Measurements from ENCODE around the gene SHKBP1. TPM values are rescaled to one million over a fixed set of nuclear protein-coding genes. Genes with fewer than 3 reads are reported as not detected.

Gene SHKBP1
- total RNA-seq, 1 experiment from 2014 or later = 92.9 TPM

- H3K36me3 Mint-ChIP-seq (ENCODE audit: insufficient read depth in 1 of 3, low read depth in 3 of 3) = peaks cover 4 to 20% (median 11%) of the 10 kb centered on the region in 3 experiments; a peak in 5 of 7 replicates
- no peak overlapping the region for H2BK120ac ChIP-seq (ENCODE audit: low read depth, low read length, poor library complexity, severe bottlenecking)
- WGBS (ENCODE audit: extremely low coverage, insufficient read length, low lambda C conversion rate) = no CpG with 5 or more reads among the region's 31 CpGs
- H3K9me3 ChIP-seq (ENCODE audit: control insufficient read depth, low read depth, low read length) = no peaks in the 10 kb centered on the region
- no peaks in the 10 kb centered on the region; a peak in 2 of 5 replicates for H3K9me3 Mint-ChIP-seq
- H3K27me3 ChIP-seq (ENCODE audit: insufficient read depth, low read length) = peaks cover 8% of the 10 kb centered on the region; the same call in 1 of the 2 replicates
- no peak overlapping the region for H4K91ac ChIP-seq (ENCODE audit: insufficient read length, low read depth, low read length)
- no peak overlapping the region for H2AFZ ChIP-seq (ENCODE audit: low read length)
- no peaks in the 10 kb centered on the region for H3K79me2 ChIP-seq (ENCODE audit: insufficient read depth, low read length)
- H4K8ac ChIP-seq (replicated peaks; ENCODE audit: insufficient read length, low read depth, low read length) = no peak overlapping the region
- H2BK5ac ChIP-seq (ENCODE audit: insufficient read length, low read length) = no peak overlapping the region
- H4K20me1 ChIP-seq (ENCODE audit: control insufficient read depth, insufficient read depth, insufficient read length) = no peaks in the 10 kb centered on the region
- no peak overlapping the region for H3K23ac ChIP-seq (ENCODE audit: insufficient read length, low read depth, low read length)
- no peak overlapping the region for H4K5ac ChIP-seq (ENCODE audit: insufficient read length, low read depth, low read length)
- no peak overlapping the region; a peak in 1 of 7 replicates for H3K27ac Mint-ChIP-seq
- H3K4me1 Mint-ChIP-seq = peaks cover 31 to 58% of the 10 kb centered on the region in 2 experiments
- H3K9ac ChIP-seq (ENCODE audit: extremely low read depth, insufficient read length, low read length) = no peak overlapping the region
- no peak overlapping the region for H2BK15ac ChIP-seq (ENCODE audit: low read depth, low read length)
- H2BK12ac ChIP-seq (ENCODE audit: insufficient read length, low read depth, low read length) = no peak overlapping the region
- no peak overlapping the region for H3K27ac ChIP-seq (ENCODE audit: insufficient read length, low read depth, low read length)
- H3K27me3 Mint-ChIP-seq (ENCODE audit: low read depth) = peaks cover 73% of the 10 kb centered on the region
- no peak overlapping the region for H3T11ph ChIP-seq (ENCODE audit: low read length)
- no peaks in the 10 kb centered on the region for H3K79me1 ChIP-seq (ENCODE audit: insufficient read depth, low read depth, low read length, poor library complexity, severe bottlenecking)
- H3K4me2 ChIP-seq (ENCODE audit: insufficient read depth, insufficient read length, low read length) = no peak overlapping the region
- peak; percentile 41 for DNase-seq
- no peak overlapping the region; the same call in 1 of the 2 replicates for H3K14ac ChIP-seq (ENCODE audit: insufficient read depth, low read length)
- H3K23me2 ChIP-seq (ENCODE audit: insufficient read length, low read depth, low read length, poor library complexity, severe bottlenecking) = peaks cover 21% of the 10 kb centered on the region
- H3K4me3 Mint-ChIP-seq = peak overlapping the region; percentile 35 to 78
- peaks cover 4% of the 10 kb centered on the region for H3K4me1 ChIP-seq (ENCODE audit: insufficient read depth, low read length)
- no peak overlapping the region for H3K56ac ChIP-seq (ENCODE audit: insufficient read length, low read depth, low read length)
- no peak overlapping the region for H2BK20ac ChIP-seq (ENCODE audit: low read depth, low read length, poor library complexity, severe bottlenecking)
- no peak overlapping the region for H3K18ac ChIP-seq (ENCODE audit: insufficient read length, low read depth, low read length)
- TF ChIP-seq, protein P1, sequence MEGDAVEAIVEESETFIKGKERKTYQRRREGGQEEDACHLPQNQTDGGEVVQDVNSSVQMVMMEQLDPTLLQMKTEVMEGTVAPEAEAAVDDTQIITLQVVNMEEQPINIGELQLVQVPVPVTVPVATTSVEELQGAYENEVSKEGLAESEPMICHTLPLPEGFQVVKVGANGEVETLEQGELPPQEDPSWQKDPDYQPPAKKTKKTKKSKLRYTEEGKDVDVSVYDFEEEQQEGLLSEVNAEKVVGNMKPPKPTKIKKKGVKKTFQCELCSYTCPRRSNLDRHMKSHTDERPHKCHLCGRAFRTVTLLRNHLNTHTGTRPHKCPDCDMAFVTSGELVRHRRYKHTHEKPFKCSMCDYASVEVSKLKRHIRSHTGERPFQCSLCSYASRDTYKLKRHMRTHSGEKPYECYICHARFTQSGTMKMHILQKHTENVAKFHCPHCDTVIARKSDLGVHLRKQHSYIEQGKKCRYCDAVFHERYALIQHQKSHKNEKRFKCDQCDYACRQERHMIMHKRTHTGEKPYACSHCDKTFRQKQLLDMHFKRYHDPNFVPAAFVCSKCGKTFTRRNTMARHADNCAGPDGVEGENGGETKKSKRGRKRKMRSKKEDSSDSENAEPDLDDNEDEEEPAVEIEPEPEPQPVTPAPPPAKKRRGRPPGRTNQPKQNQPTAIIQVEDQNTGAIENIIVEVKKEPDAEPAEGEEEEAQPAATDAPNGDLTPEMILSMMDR (conservative IDR thresholded peaks at IDR 0.05) = no peak
- no peak overlapping the region for H3K4ac ChIP-seq (ENCODE audit: low read depth, low read length)
- no peak overlapping the region for H2AK5ac ChIP-seq (ENCODE audit: insufficient read length, low read length)
Measured at GRCh38 chr19:40607311-40608239, 30.9 kb downstream of the SHKBP1 start.
